Esophagus squamous epithelium (tissue), 4 donors: ENCODE measurements around the gene KCNIP2.

ENCODE experiments used
- POLR2A ChIP-seq, 4 donors: fragments of 450-650 bp; IDR thresholded peaks; one replicate each; pipeline ENCODE4 v1.6.1; 2017; ENCODE audit warnings: antibody characterized with exemption in 4 of 4, mild to moderate bottlenecking in 4 of 4, moderate library complexity in 3 of 4
- TF ChIP-seq, protein P1 (sequence below), 6 experiments: fragments of 450-650 bp in 4 of 6; fragments of 200-600 bp in 2 of 6; sonication (generic) in 2 of 6; IDR thresholded peaks; one replicate each; pipeline ENCODE4 v1.5.1; 2016 to 2019; ENCODE audit warnings: antibody characterized with exemption in 6 of 6, mild to moderate bottlenecking in 4 of 6, moderate library complexity in 4 of 6

- TF ChIP-seq POLR2A (IDR thresholded peaks at IDR 0.05): no peak
- TF ChIP-seq, protein P1, sequence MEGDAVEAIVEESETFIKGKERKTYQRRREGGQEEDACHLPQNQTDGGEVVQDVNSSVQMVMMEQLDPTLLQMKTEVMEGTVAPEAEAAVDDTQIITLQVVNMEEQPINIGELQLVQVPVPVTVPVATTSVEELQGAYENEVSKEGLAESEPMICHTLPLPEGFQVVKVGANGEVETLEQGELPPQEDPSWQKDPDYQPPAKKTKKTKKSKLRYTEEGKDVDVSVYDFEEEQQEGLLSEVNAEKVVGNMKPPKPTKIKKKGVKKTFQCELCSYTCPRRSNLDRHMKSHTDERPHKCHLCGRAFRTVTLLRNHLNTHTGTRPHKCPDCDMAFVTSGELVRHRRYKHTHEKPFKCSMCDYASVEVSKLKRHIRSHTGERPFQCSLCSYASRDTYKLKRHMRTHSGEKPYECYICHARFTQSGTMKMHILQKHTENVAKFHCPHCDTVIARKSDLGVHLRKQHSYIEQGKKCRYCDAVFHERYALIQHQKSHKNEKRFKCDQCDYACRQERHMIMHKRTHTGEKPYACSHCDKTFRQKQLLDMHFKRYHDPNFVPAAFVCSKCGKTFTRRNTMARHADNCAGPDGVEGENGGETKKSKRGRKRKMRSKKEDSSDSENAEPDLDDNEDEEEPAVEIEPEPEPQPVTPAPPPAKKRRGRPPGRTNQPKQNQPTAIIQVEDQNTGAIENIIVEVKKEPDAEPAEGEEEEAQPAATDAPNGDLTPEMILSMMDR (IDR thresholded peaks at IDR 0.05): no peak
Measured at GRCh38 chr10:101874252-101874651, 30.7 kb upstream of the KCNIP2 start.
